GM18868 (cell line): ENCODE data around the gene BICRA.
"Not testable (repeated sequence)": the region's sequence is repeated elsewhere in the genome, so short reads cannot be mapped to it uniquely, and the experiment has no call there.

ENCODE experiments used
- ATAC-seq: cut with Tn5 transposase; IDR thresholded peaks from one replicate; pipeline ENCODE4 v1.9.1; 2021; ENCODE audit warnings: mild to moderate bottlenecking, moderate library complexity; ENCODE audit not compliant: unreplicated experiment

The BICRA gene

DNA sequence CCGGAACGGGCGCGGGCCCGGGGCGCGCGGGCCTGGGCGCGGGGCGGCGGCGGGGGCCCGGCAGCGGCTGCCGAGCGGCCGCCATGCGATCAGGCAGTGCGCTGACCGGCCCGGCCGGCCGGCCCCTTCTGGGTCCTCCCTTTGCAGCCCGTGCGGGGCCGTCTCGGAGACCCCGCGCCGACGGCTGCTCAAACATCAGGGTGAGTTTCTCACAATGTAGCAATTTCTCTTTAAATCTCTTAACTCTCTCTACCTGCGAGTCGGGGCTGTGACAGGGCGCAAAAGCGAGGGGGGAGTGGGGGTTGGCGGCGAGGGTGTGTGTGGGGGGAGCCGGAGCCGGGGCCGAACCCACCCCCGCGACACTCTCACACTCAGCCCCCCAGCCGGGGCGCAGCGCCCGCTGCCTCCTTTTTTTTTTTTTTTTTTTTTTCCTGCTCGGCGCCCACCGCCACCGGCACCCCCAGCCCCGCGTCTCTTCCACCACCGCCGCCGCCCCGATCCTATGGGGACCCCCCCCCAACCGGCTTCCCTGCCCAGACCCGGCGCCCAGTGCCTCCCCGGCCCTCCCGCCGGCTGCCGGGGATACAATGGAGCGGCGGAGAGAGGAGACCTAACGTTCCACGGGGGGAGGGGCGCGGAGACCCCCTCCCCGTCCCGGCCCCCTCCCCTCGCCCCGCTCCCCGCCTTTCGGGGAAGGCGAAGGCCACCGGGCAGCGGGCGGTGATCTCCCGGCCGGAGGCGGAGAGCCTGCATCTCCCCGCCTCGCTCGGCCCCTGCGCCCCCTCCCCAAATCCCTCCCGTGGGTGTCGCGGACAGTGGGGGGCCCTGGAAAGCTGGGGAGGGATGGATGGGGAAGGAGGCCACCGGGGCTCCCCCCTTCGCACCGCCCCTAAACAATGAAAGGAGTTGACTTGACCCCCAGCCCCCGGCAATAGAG, at the start of gene BICRA:
Gene BICRA, plus strand, starts transcription at position 166 of the 937 bp plus-strand sequence. CDS start 64,441 bp downstream, outside the sequence.
- ATAC-seq, result peak; percentile 47

- ATAC-seq, result no peak
Observed at GRCh38 chr19:47560999-47561398, 47.9 kb upstream of the BICRA start.

GRCh38 chr19:47561440-47562057, 47.4 kb upstream of the BICRA start:
- no peak for ATAC-seq

GRCh38 chr19:47564081-47564480, 44.9 kb upstream of the BICRA start:
- ATAC-seq, result no peak

GRCh38 chr19:47569331-47569730, 39.6 kb upstream of the BICRA start:
- ATAC-seq, result no peak

GRCh38 chr19:47572635-47573034, 36.3 kb upstream of the BICRA start:
- ATAC-seq, result no peak

GRCh38 chr19:47573071-47574026, 35.6 kb upstream of the BICRA start, which contains the start of gene ZNF541:
Gene ZNF541 (minus strand): TSS chr19:47573148. CDS start chr19:47555856, 17,292 bp downstream.
- ATAC-seq, result no peak

- ATAC-seq, result no peak
Observed at GRCh38 chr19:47580397-47580796, 28.5 kb upstream of the BICRA start.

DNA sequence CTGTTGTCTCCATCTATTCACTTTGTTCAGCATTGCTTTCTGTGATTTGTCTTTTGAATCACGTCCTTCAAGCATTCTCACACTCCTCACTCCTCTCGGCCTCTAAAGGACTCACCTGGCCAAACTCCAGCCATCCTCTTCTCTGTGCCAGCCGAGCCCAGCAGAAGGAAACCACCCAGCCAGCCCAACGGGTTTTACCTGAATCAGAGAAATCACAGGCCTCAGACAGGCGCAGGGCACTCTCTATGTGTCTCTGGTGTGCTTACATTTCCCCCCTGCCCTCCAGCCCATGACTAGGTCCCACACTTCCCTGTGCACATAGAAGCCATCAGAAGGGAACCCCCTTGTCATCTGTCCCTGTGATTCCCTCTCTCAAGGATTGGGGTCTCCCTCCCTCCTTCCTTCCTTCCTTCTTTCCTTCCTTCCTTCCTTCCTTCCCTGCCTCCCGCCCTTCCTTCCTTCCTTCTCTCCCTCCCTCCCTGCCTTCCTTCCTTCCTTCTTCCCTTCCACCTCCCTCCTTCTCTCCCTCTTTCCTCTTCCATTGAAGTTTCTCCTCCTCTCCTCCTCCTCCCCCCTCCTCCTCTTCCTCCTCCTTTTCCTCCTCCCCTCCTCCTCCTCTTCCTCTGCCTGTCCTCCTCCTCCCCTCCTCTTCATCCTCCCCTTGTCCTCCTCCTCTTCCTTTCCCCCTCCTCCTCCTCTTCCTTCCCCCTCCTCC, 27.2 kb upstream of the BICRA start:
- no peak for ATAC-seq

DNA sequence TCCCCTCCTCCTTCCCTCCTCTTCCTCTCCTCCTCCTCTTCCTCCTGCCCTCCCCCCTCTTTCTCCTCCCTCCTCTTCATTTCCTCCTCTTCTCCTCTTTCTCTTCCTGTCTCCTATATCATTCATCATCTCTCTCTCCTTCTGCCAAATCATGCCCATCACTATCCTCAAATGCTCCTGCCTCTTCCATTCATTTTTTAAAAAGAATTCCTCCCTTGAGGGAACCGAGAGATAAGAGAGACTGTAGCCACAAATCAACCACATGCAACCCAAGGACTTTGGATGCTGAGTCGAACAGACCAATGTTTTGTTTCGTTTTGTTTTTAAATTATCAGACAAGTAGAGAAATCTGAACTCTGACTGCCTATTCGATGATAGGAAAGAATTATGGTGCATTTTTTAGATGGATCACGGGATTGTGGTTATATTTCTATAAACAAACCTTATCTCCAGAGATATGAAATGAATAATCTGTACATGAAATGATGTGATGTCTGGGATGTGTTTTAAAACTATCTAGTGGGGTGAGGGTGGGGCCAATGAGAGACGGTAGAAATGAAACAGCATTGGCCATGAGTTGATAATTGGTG, 26.5 kb upstream of the BICRA start:
- ATAC-seq, result no peak

GRCh38 chr19:47583161-47583560, 25.8 kb upstream of the BICRA start:
- ATAC-seq, result not testable (repeated sequence)

DNA sequence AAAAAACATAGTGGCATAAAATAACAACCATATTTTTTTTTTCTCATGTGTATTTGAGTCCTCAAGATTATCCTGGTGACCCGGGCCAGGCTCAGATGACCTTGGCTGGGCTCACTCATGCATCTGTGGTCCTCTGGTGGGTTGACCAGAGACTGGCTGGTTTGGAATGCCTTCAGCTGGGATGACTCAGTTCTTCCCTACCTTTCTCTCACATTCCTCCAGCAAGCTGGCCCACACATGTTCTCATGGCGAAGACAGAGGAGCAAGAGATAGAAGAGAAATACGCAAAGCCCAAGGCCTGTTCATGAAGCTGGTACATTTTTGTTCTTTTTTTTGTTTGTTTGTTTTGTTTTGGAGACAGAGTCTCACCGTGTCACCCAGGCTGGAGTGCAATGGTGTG, 21.6 kb upstream of the BICRA start:
- ATAC-seq, result no peak

- ATAC-seq, result no peak
Observed at GRCh38 chr19:47589824-47590223, 19.1 kb upstream of the BICRA start.

DNA sequence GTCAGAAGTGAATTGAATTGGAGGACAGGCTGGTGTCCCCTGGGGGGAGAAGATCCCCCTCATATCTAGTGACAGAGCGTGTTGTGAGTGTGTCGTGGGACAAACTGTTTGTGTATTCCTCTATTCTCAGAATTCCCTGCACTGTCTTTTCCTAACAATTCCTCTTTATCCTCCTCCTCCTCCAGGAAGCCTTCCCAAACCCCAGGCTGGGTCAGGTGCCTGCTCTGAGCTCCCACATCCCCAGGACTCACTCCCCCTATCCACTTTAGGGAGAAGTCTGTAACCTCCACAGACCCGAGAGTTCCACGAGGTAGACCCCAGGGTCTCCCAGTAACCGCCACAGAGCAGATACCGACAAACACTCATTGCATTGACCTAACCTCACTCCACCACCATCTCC, 15.1 kb upstream of the BICRA start:
- ATAC-seq, result no peak

- no peak for ATAC-seq
Observed at GRCh38 chr19:47595944-47596343, 13.0 kb upstream of the BICRA start.

DNA sequence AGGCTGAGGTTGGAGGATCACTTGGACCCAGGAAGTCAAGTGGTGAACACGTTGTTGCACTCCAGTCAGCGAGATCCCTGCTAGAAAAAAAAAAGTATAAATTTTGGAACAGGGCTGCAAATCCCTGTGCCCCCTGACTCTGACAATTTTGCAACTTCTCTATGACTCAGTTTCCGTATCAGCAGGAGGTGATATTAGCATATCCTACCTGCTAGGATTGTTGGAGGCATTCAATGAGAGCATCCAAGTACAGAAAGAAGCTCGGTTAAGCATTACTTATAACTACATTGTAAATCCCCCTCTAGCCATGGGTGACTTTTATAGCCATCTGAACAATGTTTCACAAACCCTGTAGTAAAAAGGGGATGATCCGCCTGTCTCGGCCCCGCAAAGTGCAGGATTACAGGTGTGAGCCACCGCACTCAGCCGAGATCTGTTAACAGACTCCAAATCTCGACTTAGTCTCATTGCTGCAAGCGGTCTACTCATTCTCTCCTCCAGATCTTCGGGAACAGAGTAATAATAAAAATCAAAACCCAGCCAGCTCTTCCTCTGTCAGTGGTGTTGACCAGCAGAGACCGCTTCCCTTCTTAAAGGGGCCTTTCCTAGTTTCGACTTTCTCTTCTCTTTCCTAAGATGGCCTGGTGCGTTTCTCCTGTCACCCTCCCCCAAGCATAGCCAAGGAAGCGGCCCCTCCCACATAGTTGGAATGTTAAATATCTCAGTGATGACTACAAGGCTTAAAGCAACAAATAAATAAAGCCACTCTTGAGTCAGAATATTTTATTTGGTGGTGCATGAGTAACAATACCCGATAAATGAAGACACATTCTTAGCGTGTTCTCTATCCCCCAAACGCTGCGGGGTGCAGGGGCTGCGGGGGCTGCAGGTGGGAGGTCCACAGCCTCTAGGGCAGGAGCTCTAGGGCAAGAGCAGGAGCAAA, 10.3 kb upstream of the BICRA start:
- no peak for ATAC-seq

- ATAC-seq, result not testable (repeated sequence)
Observed at GRCh38 chr19:47599671-47600245, 9.2 kb upstream of the BICRA start.
